ENCODE data around the gene TPRG1. TPM values are rescaled to one million over a fixed set of nuclear protein-coding genes. Genes with fewer than 3 reads are reported as not detected.

The TPRG1 gene
- total and polyA plus RNA-seq, 2 donors (not counting 1 experiment from before 2014, with no cell fraction given), result 0.21 to 0.39 TPM

- ChIA-PET CTCF (no interaction called here), POLR2A (no interaction called here)
Observed at GRCh38 chr3:189204937-189205336, 33.2 kb downstream of the TPRG1 start.

GRCh38 chr3:189210251-189210770, 38.5 kb downstream of the TPRG1 start:
- ChIA-PET CTCF (no interaction called here), POLR2A (no interaction called here)
- intact Hi-C loops (cut with micrococcal nuclease), result no loop called here
- no peak overlapping the region for H3K4me2 ChIP-seq (replicated peaks; ENCODE audit: low read depth, low read length, poor library complexity, severe bottlenecking)
- no peaks in the 10 kb centered on the region for H3K27me3 ChIP-seq (replicated peaks in 1 of 4; ENCODE audit: control extremely low read depth in 1 of 4, control insufficient read depth in 3 of 4, insufficient read depth in 4 of 4, low read length in 3 of 4)
- H3K4me1 ChIP-seq (ENCODE audit: control insufficient read depth in 2 of 2, insufficient read depth in 2 of 2, low read length in 2 of 2), result no peaks in the 10 kb centered on the region
- H2AFZ ChIP-seq (ENCODE audit: insufficient read depth, low read depth, low read length, poor library complexity, severe bottlenecking), result no peak overlapping the region
- H3K9me3 ChIP-seq (ENCODE audit: control extremely low read depth in 1 of 3, control insufficient read depth in 2 of 3, insufficient read depth in 1 of 3, low read length in 2 of 3), result no peaks in the 10 kb centered on the region
- no peak overlapping the region for H3K4me3 ChIP-seq (ENCODE audit: control extremely low read depth in 1 of 5, extremely low read depth in 1 of 5, insufficient read depth in 1 of 5, low read depth in 2 of 5, low read length in 4 of 5)
- DNase-seq, result no peak
- H4K20me1 ChIP-seq (ENCODE audit: control insufficient read depth, insufficient read depth, low read length, poor library complexity, severe bottlenecking), result no peaks in the 10 kb centered on the region
- H3K4me1 Mint-ChIP-seq, result no peaks in the 10 kb centered on the region
- H3K4me3 Mint-ChIP-seq, result no peak overlapping the region
- no peaks in the 10 kb centered on the region for H3K9me3 Mint-ChIP-seq (ENCODE audit: insufficient read depth)
- WGBS (ENCODE audit: insufficient coverage), result 88% methylated on average over 1 of the region's 4 CpGs
- no peak overlapping the region for H3K9ac ChIP-seq (ENCODE audit: low read length)
- no peaks in the 10 kb centered on the region for H3K79me2 ChIP-seq (ENCODE audit: control insufficient read depth, insufficient read depth, low read length)
- TF ChIP-seq CTCF (IDR thresholded peaks at IDR 0.05), result no peak
- TF ChIP-seq EZH2 (IDR thresholded peaks at IDR 0.05; ENCODE audit: borderline replicate concordance, insufficient read depth, low read depth, low read length, poor library complexity, severe bottlenecking), result no peak
- H3K27ac ChIP-seq (ENCODE audit: low read length in 2 of 2), result no peak overlapping the region
- H3K27ac Mint-ChIP-seq, result no peak overlapping the region
- no peaks in the 10 kb centered on the region for H3K36me3 ChIP-seq (replicated peaks in 1 of 2; ENCODE audit: control extremely low read depth in 1 of 2, control insufficient read depth in 1 of 2, extremely low read depth in 1 of 2, insufficient read depth in 2 of 2, low read length in 1 of 2)
- no peak for ATAC-seq (ENCODE audit: low read depth)
- H3K27me3 Mint-ChIP-seq, result peaks cover 30% of the 10 kb centered on the region

More at GRCh38 chr3:189204937-189205336, 33.2 kb downstream of the TPRG1 start:
- intact Hi-C loops (cut with micrococcal nuclease), result no loop called here
- ATAC-seq (ENCODE audit: low read depth) (no peak), DNase-seq (no peak)
- no peak overlapping the region for H3K27ac ChIP-seq (ENCODE audit: low read length in 2 of 2)
- 100% methylated on average over 1 of the region's 2 CpGs for WGBS (ENCODE audit: insufficient coverage)
- no peak overlapping the region for H2AFZ ChIP-seq (ENCODE audit: insufficient read depth, low read depth, low read length, poor library complexity, severe bottlenecking)
- H4K20me1 ChIP-seq (ENCODE audit: control insufficient read depth, insufficient read depth, low read length, poor library complexity, severe bottlenecking), result no peaks in the 10 kb centered on the region
- TF ChIP-seq EZH2 (IDR thresholded peaks at IDR 0.05; ENCODE audit: borderline replicate concordance, insufficient read depth, low read depth, low read length, poor library complexity, severe bottlenecking), result no peak
- TF ChIP-seq CTCF (IDR thresholded peaks at IDR 0.05), result no peak
- no peak overlapping the region for H3K4me3 ChIP-seq (ENCODE audit: control extremely low read depth in 1 of 5, extremely low read depth in 1 of 5, insufficient read depth in 1 of 5, low read depth in 2 of 5, low read length in 4 of 5)
- H3K9ac ChIP-seq (ENCODE audit: low read length), result no peak overlapping the region
- H3K9me3 ChIP-seq (ENCODE audit: control extremely low read depth in 1 of 3, control insufficient read depth in 2 of 3, insufficient read depth in 1 of 3, low read length in 2 of 3), result no peaks in the 10 kb centered on the region
- H3K79me2 ChIP-seq (ENCODE audit: control insufficient read depth, insufficient read depth, low read length), result no peaks in the 10 kb centered on the region
- Mint-ChIP-seq H3K9me3 (ENCODE audit: insufficient read depth) (no peaks in the 10 kb centered on the region), H3K27ac (no peak overlapping the region), H3K4me3 (no peak overlapping the region), H3K4me1 (no peaks in the 10 kb centered on the region), H3K27me3 (peaks cover 35% of the 10 kb centered on the region)
- peaks cover 0 to 2% (median 0%) of the 10 kb centered on the region in 4 experiments for H3K27me3 ChIP-seq (replicated peaks in 1 of 4; ENCODE audit: control extremely low read depth in 1 of 4, control insufficient read depth in 3 of 4, insufficient read depth in 4 of 4, low read length in 3 of 4)
- no peak overlapping the region for H3K4me2 ChIP-seq (replicated peaks; ENCODE audit: low read depth, low read length, poor library complexity, severe bottlenecking)
- no peaks in the 10 kb centered on the region for H3K36me3 ChIP-seq (replicated peaks in 1 of 2; ENCODE audit: control extremely low read depth in 1 of 2, control insufficient read depth in 1 of 2, extremely low read depth in 1 of 2, insufficient read depth in 2 of 2, low read length in 1 of 2)
- H3K4me1 ChIP-seq (ENCODE audit: control insufficient read depth in 2 of 2, insufficient read depth in 2 of 2, low read length in 2 of 2), result no peaks in the 10 kb centered on the region

Measured in B cell (primary cell).